Gastrocnemius medialis (tissue), 4 donors: ENCODE measurements around the gene PDAP1. TPM values are rescaled to one million over a fixed set of nuclear protein-coding genes. Genes with fewer than 3 reads are reported as not detected.
"Not testable (repeated sequence)": the region's sequence is repeated elsewhere in the genome, so short reads cannot be mapped to it uniquely, and the experiment has no call there.

ENCODE experiments used
- ATAC-seq, 2 donors: fragments of 150-250 bp; one replicate each; pipeline ENCODE4 v1.9.1; 2016
- DNase-seq, 2 donors: peaks; one replicate each; pipeline ENCODE4 v3.0.0-alpha.2; 2019
- H3K27ac ChIP-seq, 4 donors: fragments of 200-600 bp; sonication (generic); 1 replicate in 1 of 4; 2 replicates in 3 of 4; pipeline ENCODE4 v1.5.1; 2016 to 2018; ENCODE audit warnings: mild to moderate bottlenecking in 2 of 4, moderate library complexity in 1 of 4
- H3K27me3 ChIP-seq, 3 donors: fragments of 200-600 bp; sonication (generic) in 2 of 3; 1 replicate in 1 of 3; 2 replicates in 2 of 3; pipeline versions ENCODE4 v1.5.1 to v1.6.0; 2016 to 2019; ENCODE audit warnings: mild to moderate bottlenecking in 1 of 3, moderate library complexity in 1 of 3
- H3K36me3 ChIP-seq, 2 donors: fragments of 200-600 bp; sonication (generic) in 1 of 2; one replicate each; pipeline ENCODE4 v1.5.1; 2017 to 2018
- H3K4me1 ChIP-seq, 2 donors: fragments of 200-600 bp; sonication (generic) in 1 of 2; one replicate each; pipeline ENCODE4 v1.5.1; 2016 to 2017; ENCODE audit warnings: mild to moderate bottlenecking in 2 of 2
- H3K4me3 ChIP-seq, 4 donors: fragments of 200-600 bp; sonication (generic) in 3 of 4; 1 replicate in 1 of 4; 2 replicates in 3 of 4; pipeline ENCODE4 v1.5.1; 2016 to 2019; ENCODE audit warnings: mild to moderate bottlenecking in 2 of 4
- H3K9me3 ChIP-seq, 3 donors: fragments of 200-600 bp; sonication (generic) in 2 of 3; 1 replicate in 1 of 3; 2 replicates in 2 of 3; pipeline ENCODE4 v1.5.1; 2016 to 2019
- CTCF ChIP-seq, 5 experiments: fragments of 450-650 bp in 3 of 5; fragments of 200-600 bp in 2 of 5; sonication (generic) in 2 of 5; IDR thresholded peaks in 4 of 5; conservative IDR thresholded peaks in 1 of 5; 1 replicate in 4 of 5; 2 replicates in 1 of 5; pipeline ENCODE4 v1.5.1; 2016 to 2019; ENCODE audit warnings: antibody characterized with exemption in 5 of 5, mild to moderate bottlenecking in 3 of 5, moderate library complexity in 3 of 5
- POLR2A ChIP-seq, 2 donors: fragments of 450-650 bp; IDR thresholded peaks; one replicate each; pipeline ENCODE4 v1.6.1; 2017; ENCODE audit warnings: antibody characterized with exemption in 2 of 2, mild to moderate bottlenecking in 2 of 2, moderate library complexity in 2 of 2
- in situ Hi-C, 4 donors: fragments of 200-750 bp; cut with MboI; loops; one replicate each; pipeline versions ENCODE4 v1.15.0 to v1.8.0; 2017; ENCODE audit warnings: low sequenced_read_pairs in 4 of 4
- intact Hi-C: fragments of 100-400 bp; cut with DNase I; formaldehyde crosslinking; loops from one replicate; pipeline ENCODE4 v1.15.1; 2023; ENCODE audit warnings: low total_unique reads
- total RNA-seq, 4 donors: library from RNA; depleted of rRNA; stranded (reverse); fragments of >200 nt; gene quantifications; one replicate each; pipeline versions ENCODE4 v1.1.0 to v1.2.3, GENCODE V29; 2016

Gene PDAP1
- total RNA-seq, 4 donors from 2014 or later = 81.7 to 258 (median 198) TPM

GRCh38 chr7:99380823-99381663 lies 27.4 kb downstream of the PDAP1 start:
- H3K4me1 ChIP-seq = peaks cover 8 to 21% of the 10 kb centered on the region in 2 donors
- H3K27me3 ChIP-seq = no peaks in the 10 kb centered on the region
- H3K36me3 ChIP-seq = no peaks in the 10 kb centered on the region
- H3K9me3 ChIP-seq = no peaks in the 10 kb centered on the region
- in situ Hi-C loops = no loop called here
- no peak overlapping the region for H3K4me3 ChIP-seq
- DNase-seq (no peak), ATAC-seq (no peak)
- intact Hi-C loops = no loop called here
- peak overlapping the region in 3 of 4 donors; percentile 74 to 77 (median 76) for H3K27ac ChIP-seq
- TF ChIP-seq CTCF (IDR thresholded peaks at IDR 0.05 in 4 of 5, conservative IDR thresholded peaks at IDR 0.05 in 1 of 5) (no peak), POLR2A (IDR thresholded peaks at IDR 0.05) (no peak)

GRCh38 chr7:99380032-99380822 lies 28.2 kb downstream of the PDAP1 start:
- no peaks in the 10 kb centered on the region for H3K36me3 ChIP-seq

GRCh38 chr7:99379693-99380031 lies 28.7 kb downstream of the PDAP1 start:
- Histone ChIP-seq H3K4me3 (peak overlapping the region; percentile 14 to 34 (median 18)), H3K4me1 (peaks cover 8 to 25% of the 10 kb centered on the region in 2 donors), H3K27ac (peak overlapping the region; percentile 74 to 77 (median 75))
- in situ Hi-C loops, ATAC-seq, DNase-seq, intact Hi-C loops, H3K36me3 ChIP-seq, H3K27me3 ChIP-seq, H3K9me3 ChIP-seq: not testable (repeated sequence)

More at GRCh38 chr7:99380032-99380822, 28.2 kb downstream of the PDAP1 start:
- DNase-seq = peak in 1 of 2 donors; percentile 40
- H3K27ac ChIP-seq = peak overlapping the region; percentile 74 to 77 (median 75)
- peak in 1 of 2 donors; percentile 29 for ATAC-seq
- intact Hi-C loops = no loop called here
- H3K4me3 ChIP-seq = peak overlapping the region in 3 of 4 donors; percentile 16 to 34 (median 21)
- H3K9me3 ChIP-seq = no peaks in the 10 kb centered on the region
- H3K27me3 ChIP-seq = no peaks in the 10 kb centered on the region
- in situ Hi-C loops = no loop called here
- peaks cover 8 to 25% of the 10 kb centered on the region in 2 donors for H3K4me1 ChIP-seq
- TF ChIP-seq POLR2A (IDR thresholded peaks at IDR 0.05) (no peak), CTCF (IDR thresholded peaks at IDR 0.05 in 4 of 5, conservative IDR thresholded peaks at IDR 0.05 in 1 of 5) (no peak)

GRCh38 chr7:99379043-99379577 lies 29.3 kb downstream of the PDAP1 start:
- intact Hi-C loops (no loop called here), in situ Hi-C loops (no loop called here)
- no peaks in the 10 kb centered on the region for H3K36me3 ChIP-seq
- H3K27me3 ChIP-seq = no peaks in the 10 kb centered on the region
- no peaks in the 10 kb centered on the region for H3K9me3 ChIP-seq
- TF ChIP-seq POLR2A (IDR thresholded peaks at IDR 0.05) (no peak), CTCF (IDR thresholded peaks at IDR 0.05 in 4 of 5, conservative IDR thresholded peaks at IDR 0.05 in 1 of 5) (no peak)
- peak; percentile 52 to 67 for DNase-seq
- peak overlapping the region in 2 of 4 donors; percentile 14 to 16 for H3K4me3 ChIP-seq
- ATAC-seq = peak; percentile 65 to 67
- peaks cover 8 to 25% of the 10 kb centered on the region in 2 donors for H3K4me1 ChIP-seq
- peak overlapping the region; percentile 74 to 77 (median 75) for H3K27ac ChIP-seq
